Mesodermal cell (in vitro differentiated cells): ENCODE measurements around the gene OTOP1.
"Not testable (repeated sequence)": the region's sequence is repeated elsewhere in the genome, so short reads cannot be mapped to it uniquely, and the experiment has no call there.

Experiments
- H3K27ac ChIP-seq: 2 replicates; pipeline ENCODE4 v1.7.0; 2013; ENCODE audit warnings: mild to moderate bottlenecking, low read depth, low read length, moderate library complexity; ENCODE audit not compliant: severe bottlenecking
- H3K36me3 ChIP-seq: 2 replicates; pipeline ENCODE4 v1.7.1; 2013; ENCODE audit warnings: mild to moderate bottlenecking, low read length, moderate library complexity; ENCODE audit not compliant: control insufficient read depth, insufficient read depth
- H3K4me1 ChIP-seq: one replicate; pipeline ENCODE4 v1.7.1; 2013; ENCODE audit warnings: mild to moderate bottlenecking, low read length; ENCODE audit not compliant: insufficient read depth, control insufficient read depth, poor library complexity, severe bottlenecking
- H3K4me3 ChIP-seq: 2 replicates; pipeline ENCODE4 v1.7.0; 2013; ENCODE audit warnings: low read length, control low read depth, mild to moderate bottlenecking; ENCODE audit not compliant: insufficient read depth, poor library complexity, severe bottlenecking; ENCODE audit errors: extremely low read depth
- H3K9me3 ChIP-seq: 2 replicates; pipeline ENCODE4 v1.7.1; 2013; ENCODE audit warnings: mild to moderate bottlenecking, low read length, moderate library complexity; ENCODE audit not compliant: control insufficient read depth
- WGBS, 2 experiments: methylation state at CpG; one replicate each; pipeline ENCODE4 v1.1.5; 2013; ENCODE audit warnings: missing lambda C conversion rate in 2 of 2; ENCODE audit not compliant: insufficient coverage in 2 of 2; 5-methylcytosine and 5-hydroxymethylcytosine counted together

Gene OTOP1

GRCh38 chr4:4200624-4201023, 26.1 kb downstream of the OTOP1 start:
- WGBS, 2 experiments = 0 to 71% methylated on average over 1 of the region's 4 CpGs
- H3K27ac ChIP-seq = no peak overlapping the region

GRCh38 chr4:4195354-4195753, 31.4 kb downstream of the OTOP1 start:
- WGBS, 2 experiments = 95 to 100% methylated on average over 1 to 3 of the region's 3 CpGs
- no peaks in the 10 kb centered on the region for H3K36me3 ChIP-seq
- H3K4me1 ChIP-seq = no peaks in the 10 kb centered on the region
- no peaks in the 10 kb centered on the region for H3K9me3 ChIP-seq
- H3K27ac ChIP-seq = no peak overlapping the region
- H3K4me3 ChIP-seq = no peak overlapping the region

More at GRCh38 chr4:4200624-4201023, 26.1 kb downstream of the OTOP1 start:
- Histone ChIP-seq H3K4me3 (no peak overlapping the region), H3K36me3 (no peaks in the 10 kb centered on the region), H3K9me3 (no peaks in the 10 kb centered on the region), H3K4me1 (no peaks in the 10 kb centered on the region)

- not testable (repeated sequence) for H3K27ac ChIP-seq, H3K4me1 ChIP-seq, H3K9me3 ChIP-seq, H3K36me3 ChIP-seq, H3K4me3 ChIP-seq
- 80% methylated on average over 1 of the region's 3 CpGs; no CpG with 5 or more reads in 1 of the 2 experiments for WGBS, 2 experiments
These were observed 38.2 kb downstream of the OTOP1 start for GRCh38 chr4:4188557-4188956.

- H3K36me3 ChIP-seq = no peaks in the 10 kb centered on the region
- no peak overlapping the region for H3K27ac ChIP-seq
- H3K4me1 ChIP-seq = peaks cover 5% of the 10 kb centered on the region
- no peaks in the 10 kb centered on the region for H3K9me3 ChIP-seq
- H3K4me3 ChIP-seq = no peak overlapping the region
- WGBS, 2 experiments = 80% methylated on average over 1 of the region's 3 CpGs; no CpG with 5 or more reads in 1 of the 2 experiments
These were observed 41.2 kb downstream of the OTOP1 start for GRCh38 chr4:4185528-4185927.

GRCh38 chr4:4182835-4183568, 43.7 kb downstream of the OTOP1 start:
- Histone ChIP-seq H3K9me3 (no peaks in the 10 kb centered on the region), H3K4me1 (no peaks in the 10 kb centered on the region), H3K27ac (no peak overlapping the region), H3K4me3 (no peak overlapping the region), H3K36me3 (no peaks in the 10 kb centered on the region)
- WGBS, 2 experiments = 32 to 53% methylated on average over 7 to 17 of the region's 19 CpGs

- H3K4me3 ChIP-seq = no peak overlapping the region
- no peak overlapping the region for H3K27ac ChIP-seq
- H3K4me1 ChIP-seq = peaks cover 4% of the 10 kb centered on the region
- H3K9me3 ChIP-seq = no peaks in the 10 kb centered on the region
- 100% methylated on average over 1 to 3 of the region's 10 CpGs for WGBS, 2 experiments
- no peaks in the 10 kb centered on the region for H3K36me3 ChIP-seq
These were observed 56.1 kb downstream of the OTOP1 start for GRCh38 chr4:4170596-4171150.

GRCh38 chr4:4167981-4168780, 58.5 kb downstream of the OTOP1 start:
- H3K4me1 ChIP-seq, H3K4me3 ChIP-seq, H3K9me3 ChIP-seq, H3K27ac ChIP-seq, H3K36me3 ChIP-seq: not testable (repeated sequence)
- WGBS, 2 experiments = 62 to 81% methylated on average over 10 to 13 of the region's 19 CpGs

- H3K4me1 ChIP-seq, H3K4me3 ChIP-seq, H3K36me3 ChIP-seq, H3K9me3 ChIP-seq, H3K27ac ChIP-seq: not testable (repeated sequence)
- 83 to 90% methylated on average over 10 of the region's 13 CpGs for WGBS, 2 experiments
These were observed 59.7 kb downstream of the OTOP1 start for GRCh38 chr4:4166986-4167385.

GRCh38 chr4:4165701-4166392, 60.9 kb downstream of the OTOP1 start:
- not testable (repeated sequence) for H3K27ac ChIP-seq, H3K36me3 ChIP-seq, H3K9me3 ChIP-seq, H3K4me1 ChIP-seq, H3K4me3 ChIP-seq
- 52 to 92% methylated on average over 2 to 4 of the region's 18 CpGs for WGBS, 2 experiments

- not testable (repeated sequence) for H3K9me3 ChIP-seq, H3K4me3 ChIP-seq, H3K27ac ChIP-seq, H3K4me1 ChIP-seq, H3K36me3 ChIP-seq
- whole genome bisulfite sequencing, 2 experiments = 92 to 100% methylated on average over 3 to 6 of the region's 18 CpGs
These were observed 62.1 kb downstream of the OTOP1 start for GRCh38 chr4:4164532-4165173.
